SK-N-SH (cell line): ENCODE results near the gene KLF16.

Source experiments
- CHD2 ChIP-seq: fragments of 150-350 bp; IDR thresholded peaks from 2 replicates; pipeline ENCODE4 v1.6.1; 2018; ENCODE audit warnings: low read length; ENCODE audit not compliant: partially characterized antibody
- EP300 ChIP-seq, 2 experiments: IDR thresholded peaks; 2 replicates each; pipeline versions ENCODE4 v1.4.0 to v1.6.1; 2012; ENCODE audit warnings: borderline replicate concordance in 1 of 2, low read depth in 1 of 2, low read length in 1 of 2
- GATA2 ChIP-seq: sonication (generic); formaldehyde crosslinking; IDR thresholded peaks from 2 replicates; pipeline ENCODE4 v1.5.0; 2020; ENCODE audit warnings: mild to moderate bottlenecking, missing genetic modification reagents
- POLR2AphosphoS5 ChIP-seq: IDR thresholded peaks from 2 replicates; pipeline ENCODE4 v1.6.1; 2012; ENCODE audit warnings: low read depth, low read length
- TCF12 ChIP-seq: IDR thresholded peaks from 2 replicates; pipeline ENCODE4 v1.4.0; 2012
- YY1 ChIP-seq: IDR thresholded peaks from 2 replicates; pipeline ENCODE4 v1.4.0; 2012; ENCODE audit warnings: low read depth, mild to moderate bottlenecking
- TF ChIP-seq, protein P1 (sequence below): fragments of 200-600 bp; sonication (generic); IDR thresholded peaks from 2 replicates; pipeline ENCODE4 v1.6.1; 2017; ENCODE audit warnings: antibody characterized with exemption, mild to moderate bottlenecking, moderate library complexity
- TF ChIP-seq, protein P2 (sequence below): fragments of 150-350 bp; IDR thresholded peaks from 2 replicates; pipeline ENCODE4 v1.6.1; 2017; ENCODE audit warnings: antibody characterized with exemption, low read length, low read depth, borderline replicate concordance

DNA sequence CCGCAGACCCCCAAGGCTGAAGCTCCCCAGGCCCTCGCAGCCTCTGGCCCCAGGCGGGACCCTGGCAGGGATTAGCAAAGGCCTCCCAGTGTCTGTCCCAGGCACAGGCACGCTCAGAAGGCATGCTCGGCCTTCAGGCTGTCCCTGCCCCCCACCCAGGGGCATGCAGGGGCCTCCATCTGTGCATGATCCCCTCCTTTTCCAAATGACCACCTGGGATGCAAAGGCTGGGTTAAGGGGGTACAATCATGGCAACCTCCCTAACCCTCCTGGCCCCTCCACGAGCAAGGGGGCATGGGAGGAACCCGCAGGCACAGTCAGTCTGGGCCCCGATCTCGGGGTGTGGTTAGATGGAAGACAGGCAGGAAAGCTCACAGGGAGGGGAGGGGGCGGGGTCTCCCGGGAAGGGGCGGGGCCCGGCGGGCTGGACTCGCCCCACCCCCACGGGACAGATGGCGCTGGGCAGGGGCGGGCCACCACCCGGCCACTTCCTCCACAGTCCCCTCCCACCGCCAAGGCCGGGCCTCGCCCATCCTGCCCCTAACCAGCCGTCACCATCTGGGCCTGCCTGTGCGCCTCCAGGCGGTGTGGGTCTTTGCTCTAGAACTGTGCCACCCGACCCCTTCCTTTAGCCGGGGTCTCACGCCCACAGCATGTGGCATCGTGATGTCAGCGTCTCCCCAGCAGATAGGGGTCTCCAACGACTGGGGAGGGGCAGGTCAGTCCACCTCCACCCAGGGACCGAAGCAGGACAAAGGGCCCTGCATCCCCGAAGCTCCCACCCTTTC, 8.1 kb downstream of the KLF16 start:
- TF ChIP-seq, protein P1, sequence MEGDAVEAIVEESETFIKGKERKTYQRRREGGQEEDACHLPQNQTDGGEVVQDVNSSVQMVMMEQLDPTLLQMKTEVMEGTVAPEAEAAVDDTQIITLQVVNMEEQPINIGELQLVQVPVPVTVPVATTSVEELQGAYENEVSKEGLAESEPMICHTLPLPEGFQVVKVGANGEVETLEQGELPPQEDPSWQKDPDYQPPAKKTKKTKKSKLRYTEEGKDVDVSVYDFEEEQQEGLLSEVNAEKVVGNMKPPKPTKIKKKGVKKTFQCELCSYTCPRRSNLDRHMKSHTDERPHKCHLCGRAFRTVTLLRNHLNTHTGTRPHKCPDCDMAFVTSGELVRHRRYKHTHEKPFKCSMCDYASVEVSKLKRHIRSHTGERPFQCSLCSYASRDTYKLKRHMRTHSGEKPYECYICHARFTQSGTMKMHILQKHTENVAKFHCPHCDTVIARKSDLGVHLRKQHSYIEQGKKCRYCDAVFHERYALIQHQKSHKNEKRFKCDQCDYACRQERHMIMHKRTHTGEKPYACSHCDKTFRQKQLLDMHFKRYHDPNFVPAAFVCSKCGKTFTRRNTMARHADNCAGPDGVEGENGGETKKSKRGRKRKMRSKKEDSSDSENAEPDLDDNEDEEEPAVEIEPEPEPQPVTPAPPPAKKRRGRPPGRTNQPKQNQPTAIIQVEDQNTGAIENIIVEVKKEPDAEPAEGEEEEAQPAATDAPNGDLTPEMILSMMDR: no peak
- TF ChIP-seq POLR2AphosphoS5 (no peak), TCF12 (no peak), GATA2 (CRISPR knock-in tag) (no peak), EP300 (IDR thresholded peaks at IDR 0.05; ENCODE audit: borderline replicate concordance in 1 of 2, low read depth in 1 of 2, low read length in 1 of 2) (no peak), CHD2 (peak; percentile 11), YY1 (no peak)
- TF ChIP-seq, protein P2, sequence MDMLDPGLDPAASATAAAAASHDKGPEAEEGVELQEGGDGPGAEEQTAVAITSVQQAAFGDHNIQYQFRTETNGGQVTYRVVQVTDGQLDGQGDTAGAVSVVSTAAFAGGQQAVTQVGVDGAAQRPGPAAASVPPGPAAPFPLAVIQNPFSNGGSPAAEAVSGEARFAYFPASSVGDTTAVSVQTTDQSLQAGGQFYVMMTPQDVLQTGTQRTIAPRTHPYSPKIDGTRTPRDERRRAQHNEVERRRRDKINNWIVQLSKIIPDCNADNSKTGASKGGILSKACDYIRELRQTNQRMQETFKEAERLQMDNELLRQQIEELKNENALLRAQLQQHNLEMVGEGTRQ: no peak
